ENCODE results near the gene GAS2L3.
A peak's percentile ranks its signal among the peaks of the same experiment; 100 is the strongest.

DNA sequence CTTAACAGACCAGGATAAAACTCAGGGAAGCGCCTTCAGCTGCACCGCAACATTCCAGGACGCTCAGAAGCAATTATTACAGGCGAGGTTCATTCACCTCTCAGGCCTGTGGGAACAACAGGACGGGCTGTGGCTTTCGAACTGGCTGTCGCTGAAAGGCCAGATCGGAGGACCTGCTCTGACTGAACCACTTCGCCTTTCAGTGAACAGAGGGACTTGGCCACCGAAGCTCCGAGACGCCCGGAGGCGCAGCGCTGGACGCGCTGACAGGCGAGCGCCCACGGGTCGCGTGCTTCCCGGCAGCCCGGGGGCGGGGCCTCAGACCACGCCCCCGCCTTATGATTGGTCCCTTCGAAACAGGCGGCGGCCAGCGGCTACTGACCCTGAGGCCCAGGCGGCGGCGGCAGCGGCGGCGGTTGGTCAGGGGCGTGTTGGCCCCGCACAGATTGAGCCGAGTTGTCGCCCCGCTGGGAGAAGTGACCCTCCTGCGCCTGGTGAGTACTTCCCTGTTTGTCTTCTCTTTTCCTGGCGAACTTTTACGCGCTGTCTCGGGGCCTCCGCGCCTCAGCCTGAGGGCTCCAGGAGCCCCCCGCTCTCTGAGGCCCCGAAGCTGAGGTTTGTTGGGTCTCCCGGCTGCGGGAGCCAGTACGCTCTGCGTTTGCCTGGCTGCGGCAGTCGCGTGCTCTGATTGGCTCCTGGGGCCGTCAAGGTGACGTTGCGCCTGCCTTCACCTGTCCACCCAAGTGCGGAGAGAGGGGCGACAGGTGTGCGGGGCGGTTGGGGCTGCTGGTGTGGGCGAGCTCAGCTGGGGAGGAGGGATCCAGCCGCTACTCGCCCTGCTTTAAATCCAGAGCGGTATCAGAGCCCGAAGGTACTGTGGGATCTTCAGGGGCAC is at the start of gene GAS2L3:
- TF ChIP-seq, protein P1, sequence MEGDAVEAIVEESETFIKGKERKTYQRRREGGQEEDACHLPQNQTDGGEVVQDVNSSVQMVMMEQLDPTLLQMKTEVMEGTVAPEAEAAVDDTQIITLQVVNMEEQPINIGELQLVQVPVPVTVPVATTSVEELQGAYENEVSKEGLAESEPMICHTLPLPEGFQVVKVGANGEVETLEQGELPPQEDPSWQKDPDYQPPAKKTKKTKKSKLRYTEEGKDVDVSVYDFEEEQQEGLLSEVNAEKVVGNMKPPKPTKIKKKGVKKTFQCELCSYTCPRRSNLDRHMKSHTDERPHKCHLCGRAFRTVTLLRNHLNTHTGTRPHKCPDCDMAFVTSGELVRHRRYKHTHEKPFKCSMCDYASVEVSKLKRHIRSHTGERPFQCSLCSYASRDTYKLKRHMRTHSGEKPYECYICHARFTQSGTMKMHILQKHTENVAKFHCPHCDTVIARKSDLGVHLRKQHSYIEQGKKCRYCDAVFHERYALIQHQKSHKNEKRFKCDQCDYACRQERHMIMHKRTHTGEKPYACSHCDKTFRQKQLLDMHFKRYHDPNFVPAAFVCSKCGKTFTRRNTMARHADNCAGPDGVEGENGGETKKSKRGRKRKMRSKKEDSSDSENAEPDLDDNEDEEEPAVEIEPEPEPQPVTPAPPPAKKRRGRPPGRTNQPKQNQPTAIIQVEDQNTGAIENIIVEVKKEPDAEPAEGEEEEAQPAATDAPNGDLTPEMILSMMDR (IDR thresholded peaks at IDR 0.05) = no peak
- TF ChIP-seq POLR2A (IDR thresholded peaks at IDR 0.05) = peak in 2 of 3 donors; percentile 56 to 71
